Measurements from ENCODE around the gene VBP1. TPM values are rescaled to one million over a fixed set of nuclear protein-coding genes. Genes with fewer than 3 reads are reported as not detected.
"Not testable (repeated sequence)": the region's sequence is repeated elsewhere in the genome, so short reads cannot be mapped to it uniquely, and the experiment has no call there.

VBP1 gene, protein sequence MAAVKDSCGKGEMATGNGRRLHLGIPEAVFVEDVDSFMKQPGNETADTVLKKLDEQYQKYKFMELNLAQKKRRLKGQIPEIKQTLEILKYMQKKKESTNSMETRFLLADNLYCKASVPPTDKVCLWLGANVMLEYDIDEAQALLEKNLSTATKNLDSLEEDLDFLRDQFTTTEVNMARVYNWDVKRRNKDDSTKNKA
- 10 to 100 TPM; 44.7 to 49.2 TPM for total RNA-seq

DNA sequence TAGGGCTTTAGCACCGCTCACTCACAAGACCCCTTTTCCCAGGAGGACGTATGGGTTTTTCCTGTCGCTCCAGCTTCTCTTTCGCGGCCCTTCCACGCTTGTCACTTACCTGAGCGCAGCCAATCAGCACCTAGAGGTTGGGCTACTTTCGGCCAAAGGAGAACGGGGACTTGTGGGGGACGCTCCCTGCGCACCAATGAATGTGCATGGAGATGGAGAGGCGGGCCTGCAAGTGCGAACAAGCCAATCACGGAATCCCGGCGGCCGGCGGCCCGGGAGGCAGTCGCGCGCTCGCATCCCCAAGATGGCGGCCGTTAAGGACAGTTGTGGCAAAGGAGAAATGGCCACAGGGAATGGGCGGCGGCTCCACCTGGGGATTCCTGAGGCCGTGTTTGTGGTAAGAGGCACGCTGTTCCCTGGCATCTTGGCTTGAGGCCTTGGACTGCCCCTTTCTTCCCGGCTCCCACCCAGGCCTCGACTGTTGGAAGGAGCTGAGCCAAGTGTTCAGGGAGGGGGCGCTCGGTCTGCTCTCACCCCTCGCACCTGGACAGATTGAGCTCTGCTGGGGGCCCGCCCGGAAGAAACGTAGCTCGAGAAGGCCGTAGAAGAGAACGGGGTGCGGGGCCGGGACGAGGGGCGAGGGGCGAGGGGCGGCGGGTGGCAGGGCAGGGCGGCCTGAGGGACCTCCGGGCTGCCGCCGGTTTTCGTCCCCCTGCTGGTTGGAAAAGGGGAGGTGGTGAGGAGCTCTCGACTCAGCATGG is at the start of gene VBP1:
Gene VBP1, plus strand, starts transcription at position 282 of the 761 bp plus-strand sequence. Its CDS starts 23 bp downstream, at position 305.
- Mint-ChIP-seq H3K27ac (peak within 1 kb of the TSS; percentile 89), H3K27me3 (no peaks in the 10 kb centered on the region), H3K36me3 (peaks cover 2% of the 10 kb centered on the region), H3K4me1 (peaks cover 18% of the 10 kb centered on the region), H3K9me3 (no peaks in the 10 kb centered on the region), H3K4me3 (peak within 1 kb of the TSS; percentile 97)
- POLR2A ChIA-PET = interaction anchor here (0.7 to 1.3 kb wide), 3 partner anchors 10 to 73 kb away, joined by 3 read pairs; no protein-coding TSS in a partner anchor
- peak; percentile 99 for ATAC-seq (ENCODE audit: low read depth)
- DNase-seq = peak; percentile 84

DNA sequence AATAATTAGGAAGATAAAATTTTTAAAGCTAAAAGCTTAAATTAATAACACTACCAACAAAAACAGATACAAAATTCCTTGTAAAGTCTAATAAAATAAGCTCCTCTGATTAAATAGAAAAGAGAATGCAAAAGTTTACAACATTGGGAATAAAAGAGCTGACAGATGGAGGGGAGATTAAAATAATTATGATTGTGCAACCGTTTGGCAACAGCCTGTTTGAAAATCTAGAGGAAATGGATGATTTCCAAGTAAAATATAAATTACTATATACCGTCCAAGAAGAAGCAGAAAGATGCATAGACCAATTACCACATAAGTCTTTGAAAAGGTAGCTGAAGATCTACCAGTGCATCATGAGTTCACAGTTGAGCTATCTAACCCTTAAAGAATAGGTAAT is 46.4 kb upstream of the VBP1 start:
- no peak for ATAC-seq (ENCODE audit: low read depth)
- Mint-ChIP-seq H3K9me3 (no peaks in the 10 kb centered on the region), H3K4me1 (no peaks in the 10 kb centered on the region), H3K27me3 (no peaks in the 10 kb centered on the region), H3K36me3 (no peaks in the 10 kb centered on the region), H3K27ac (no peak overlapping the region), H3K4me3 (no peak overlapping the region)
- no peak for DNase-seq
- POLR2A ChIA-PET = no interaction called here

DNA sequence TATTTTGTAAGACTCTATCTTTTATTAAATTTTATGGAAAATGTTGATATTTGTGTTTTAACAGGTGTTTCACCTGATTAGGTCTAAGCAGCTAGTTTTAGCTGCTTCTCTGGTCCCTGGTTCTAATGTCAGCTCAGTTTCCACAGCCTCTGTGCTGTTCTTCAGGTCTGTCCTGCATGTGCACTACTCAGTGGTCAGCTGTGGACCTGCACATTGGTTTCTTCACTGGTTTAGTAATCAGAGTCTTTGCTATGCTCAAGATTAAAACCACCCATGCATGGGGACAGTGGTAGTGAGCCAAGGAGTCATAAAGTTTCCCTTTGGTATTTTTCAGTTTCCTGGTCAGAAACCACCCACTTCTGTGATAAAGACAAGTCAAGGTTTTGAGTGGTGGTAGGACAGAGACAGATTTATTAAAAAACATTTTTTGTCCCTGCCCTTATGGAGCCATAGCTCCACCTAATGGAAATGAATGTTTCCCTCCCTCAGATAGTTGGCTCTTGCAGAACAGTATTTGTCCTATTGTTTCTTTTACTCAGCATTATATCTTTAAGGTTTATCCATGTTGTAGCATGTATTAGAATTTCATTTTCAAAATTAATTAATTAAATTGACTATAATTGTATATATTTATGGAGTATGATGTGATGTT is 36.8 kb upstream of the VBP1 start:
- Mint-ChIP-seq H3K27ac (no peak overlapping the region), H3K27me3 (no peaks in the 10 kb centered on the region), H3K9me3 (peaks cover 3% of the 10 kb centered on the region), H3K4me3 (no peak overlapping the region), H3K36me3 (no peaks in the 10 kb centered on the region), H3K4me1 (no peaks in the 10 kb centered on the region)
- DNase-seq (no peak), ATAC-seq (ENCODE audit: low read depth) (no peak)
- POLR2A ChIA-PET = no interaction called here

DNA sequence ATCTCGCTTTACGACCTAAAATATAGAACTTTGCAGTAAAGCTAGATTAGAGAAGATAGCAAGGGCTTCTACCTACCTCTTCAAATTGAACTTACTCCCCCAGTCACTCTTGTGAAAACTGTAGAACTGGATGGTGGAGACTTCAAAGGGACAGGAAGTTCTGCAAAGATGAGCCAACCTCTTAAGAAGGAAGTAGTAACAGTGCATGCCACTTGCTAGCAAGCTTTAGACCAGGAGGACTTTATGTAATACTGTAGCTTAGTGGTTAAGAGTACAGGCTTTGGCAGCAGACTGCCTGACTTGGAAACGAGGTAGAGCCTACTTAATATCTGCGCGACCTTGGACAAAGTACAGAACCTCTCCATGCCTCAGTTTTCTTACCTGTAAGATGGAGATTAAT is 27.5 kb upstream of the VBP1 start:
- Mint-ChIP-seq H3K9me3 (peaks cover 14% of the 10 kb centered on the region), H3K4me3 (peak overlapping the region; percentile 19), H3K27me3 (no peaks in the 10 kb centered on the region), H3K4me1 (peaks cover 15% of the 10 kb centered on the region), H3K36me3 (peaks cover 18% of the 10 kb centered on the region), H3K27ac (peak overlapping the region; percentile 67)
- POLR2A ChIA-PET = no interaction called here
- ATAC-seq (ENCODE audit: low read depth) (peak; percentile 99), DNase-seq (no peak)

DNA sequence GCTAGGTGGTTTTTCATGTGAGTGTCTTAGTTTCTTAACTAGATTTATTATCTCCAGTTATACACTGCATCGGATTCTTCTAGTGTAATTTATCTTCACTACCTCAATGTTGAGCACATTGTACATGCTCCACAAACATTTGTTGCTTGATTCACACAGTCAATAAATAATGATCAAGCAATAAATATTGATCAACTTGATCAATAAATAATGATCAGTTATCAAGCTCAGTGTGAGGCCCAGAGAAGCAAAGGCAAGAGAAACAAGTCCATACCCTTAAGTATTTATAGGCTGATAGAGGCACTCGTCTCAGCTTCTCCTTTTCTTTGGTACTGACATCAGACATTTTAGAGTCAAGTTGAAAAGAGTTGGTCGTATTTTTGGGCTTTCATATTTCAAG is 5.1 kb upstream of the VBP1 start:
- H3K36me3 Mint-ChIP-seq = no peaks in the 10 kb centered on the region
- DNase-seq (no peak), ATAC-seq (ENCODE audit: low read depth) (no peak)
- no peaks in the 10 kb centered on the region for H3K9me3 Mint-ChIP-seq
- no peak overlapping the region for H3K27ac Mint-ChIP-seq
- peaks cover 4% of the 10 kb centered on the region for H3K4me1 Mint-ChIP-seq
- H3K27me3 Mint-ChIP-seq = no peaks in the 10 kb centered on the region
- no peak overlapping the region for H3K4me3 Mint-ChIP-seq
- POLR2A ChIA-PET = no interaction called here

DNA sequence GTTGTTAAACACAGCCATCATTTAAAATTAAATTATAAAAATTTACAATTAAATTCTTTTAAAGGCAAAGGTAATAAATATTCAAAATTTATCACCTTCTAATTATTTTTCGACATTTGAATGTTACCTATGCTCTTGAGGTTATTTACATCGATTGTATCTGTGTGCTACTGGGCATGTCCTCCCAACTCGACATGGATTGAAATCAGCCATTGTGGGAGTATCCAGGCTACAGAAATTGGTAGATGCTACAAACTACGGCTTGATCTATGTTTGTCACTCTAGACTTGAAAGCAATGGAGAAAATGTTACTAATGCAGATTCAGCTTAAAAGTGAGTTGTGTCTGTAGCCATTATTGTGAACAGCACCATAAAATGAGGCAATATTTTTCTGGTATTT is 2.5 kb upstream of the VBP1 start:
- POLR2A ChIA-PET = no interaction called here
- H3K9me3 Mint-ChIP-seq = no peaks in the 10 kb centered on the region

DNA sequence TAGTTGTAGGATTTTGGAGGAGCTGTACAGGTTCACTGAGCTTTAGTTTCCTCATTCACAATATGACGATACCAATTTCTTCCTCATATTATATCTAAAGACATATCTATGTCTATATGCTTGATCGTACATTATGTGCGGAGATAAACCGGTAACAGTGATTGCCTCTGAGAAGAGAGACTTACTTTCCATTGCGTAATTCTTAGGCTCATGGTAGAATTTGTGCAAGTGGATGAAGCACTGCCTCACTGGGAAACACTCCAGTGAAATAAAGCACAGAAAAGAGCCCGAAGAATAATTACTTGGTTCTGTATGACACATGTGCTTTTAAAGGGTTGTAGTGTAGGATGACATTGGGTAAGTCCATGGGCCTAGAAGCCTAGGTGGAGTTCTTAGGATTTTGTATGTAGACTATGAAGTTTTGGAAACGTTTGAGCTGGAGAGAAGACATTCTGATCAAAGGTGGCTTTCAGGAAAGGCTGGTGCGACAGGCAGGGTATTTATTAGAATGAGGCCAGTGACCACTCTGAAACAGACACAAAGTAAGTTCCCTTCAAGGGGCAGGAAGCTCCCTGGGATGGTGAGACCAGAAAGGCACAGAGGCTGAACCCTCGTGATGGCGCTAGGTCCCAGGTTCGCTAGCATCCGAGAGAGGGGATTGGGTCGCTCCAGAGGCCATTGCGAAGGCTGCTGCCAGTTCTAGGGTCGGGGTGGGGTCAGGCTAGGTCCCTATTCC is 649 bp upstream of the VBP1 start:
- Mint-ChIP-seq H3K36me3 (peaks cover 2% of the 10 kb centered on the region), H3K4me1 (peaks cover 18% of the 10 kb centered on the region), H3K27ac (peak overlapping the region; percentile 89), H3K27me3 (no peaks in the 10 kb centered on the region), H3K9me3 (no peaks in the 10 kb centered on the region), H3K4me3 (peak overlapping the region; percentile 97)
- ATAC-seq (ENCODE audit: low read depth) (peak; percentile 53), DNase-seq (no peak)
- POLR2A ChIA-PET = interaction anchor here (1.3 kb wide), 1 partner anchor 46 kb away, joined by 3 read pairs; no protein-coding TSS in a partner anchor

More for the DNA sequence above, 2.5 kb upstream of the VBP1 start:
- Mint-ChIP-seq H3K36me3 (peaks cover 2% of the 10 kb centered on the region), H3K4me3 (no peak overlapping the region), H3K4me1 (peaks cover 15% of the 10 kb centered on the region), H3K27ac (no peak overlapping the region), H3K27me3 (no peaks in the 10 kb centered on the region)
- no peak for DNase-seq
- no peak for ATAC-seq (ENCODE audit: low read depth)

DNA sequence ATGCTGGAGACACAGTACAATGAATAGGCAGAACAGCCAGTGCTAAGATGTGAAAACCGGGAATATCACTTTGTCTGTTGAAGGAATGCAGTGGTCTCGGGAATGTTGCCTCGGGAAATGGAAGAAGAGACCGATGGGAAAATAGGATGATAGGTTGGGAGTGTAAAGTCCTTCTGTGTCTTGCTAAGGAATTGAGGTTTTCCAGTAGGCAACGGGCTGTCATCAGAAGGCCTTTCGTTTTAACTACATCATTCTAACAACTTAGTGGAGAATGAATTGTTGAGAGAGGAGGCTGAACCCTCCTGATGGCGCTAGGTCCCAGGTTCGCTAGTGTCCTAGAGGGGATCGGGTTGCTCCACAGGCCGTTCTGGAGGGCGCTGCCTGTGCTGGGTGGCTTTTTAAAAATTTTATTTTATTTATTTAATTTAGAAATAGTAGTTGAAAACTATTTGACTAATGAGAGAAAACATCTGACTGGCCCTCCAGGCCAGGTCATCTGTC is 730 bp downstream of the VBP1 start:
- peak overlapping the region; percentile 89 for H3K27ac Mint-ChIP-seq
- H3K4me1 Mint-ChIP-seq = peaks cover 18% of the 10 kb centered on the region
- H3K36me3 Mint-ChIP-seq = peaks cover 8% of the 10 kb centered on the region
- H3K4me3 Mint-ChIP-seq = peak overlapping the region; percentile 97
- H3K27me3 Mint-ChIP-seq = no peaks in the 10 kb centered on the region
- DNase-seq (no peak), ATAC-seq (ENCODE audit: low read depth) (no peak)
- POLR2A ChIA-PET = interaction anchor here (0.7 to 0.8 kb wide), 2 partner anchors 9 to 74 kb away, joined by 3 read pairs; no protein-coding TSS in a partner anchor
- no peaks in the 10 kb centered on the region for H3K9me3 Mint-ChIP-seq

DNA sequence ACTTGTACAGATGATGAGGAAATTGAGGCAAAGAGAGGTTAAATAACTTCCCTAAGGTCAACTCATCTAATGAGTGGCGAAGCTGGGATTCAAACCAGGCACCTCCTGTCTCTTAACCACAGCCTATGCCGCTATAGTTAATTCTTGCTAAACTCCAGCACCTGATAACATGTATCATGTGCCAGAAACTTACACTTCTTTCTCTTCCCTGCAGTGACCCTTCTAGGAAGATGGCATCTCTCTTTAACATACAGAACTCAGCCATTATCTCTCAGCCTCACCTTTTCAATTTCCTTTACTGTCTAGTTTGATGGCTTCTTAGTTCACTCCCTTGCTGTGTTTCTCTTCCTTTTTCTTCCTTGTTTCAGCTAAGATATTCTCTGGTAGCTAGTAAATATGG is 2.5 kb downstream of the VBP1 start:
- POLR2A ChIA-PET = no interaction called here
- no peak for ATAC-seq (ENCODE audit: low read depth)

DNA sequence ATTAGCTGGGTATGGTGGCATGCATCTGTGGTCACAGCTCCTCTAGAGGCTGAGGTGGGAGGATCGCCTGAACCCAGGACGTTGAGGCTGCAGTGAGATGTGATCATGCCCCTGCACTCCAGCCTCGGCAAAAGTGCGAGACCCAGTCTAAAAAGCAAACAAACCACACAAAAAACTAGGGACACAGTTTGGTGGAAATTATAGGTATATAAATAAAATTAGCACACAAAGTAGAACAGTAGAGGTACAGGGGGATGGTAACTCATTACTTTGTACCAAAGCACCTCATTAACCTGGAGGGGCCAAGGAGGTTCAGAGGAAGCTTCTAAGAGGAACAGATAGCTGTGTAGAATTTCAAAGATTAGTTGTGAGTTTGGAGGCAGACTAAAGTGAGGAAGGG is 5.1 kb downstream of the VBP1 start:
- no peak for DNase-seq
- Mint-ChIP-seq H3K27ac (no peak overlapping the region), H3K9me3 (no peaks in the 10 kb centered on the region), H3K4me3 (no peak overlapping the region), H3K27me3 (no peaks in the 10 kb centered on the region), H3K4me1 (peaks cover 14% of the 10 kb centered on the region), H3K36me3 (peaks cover 24% of the 10 kb centered on the region)
- ATAC-seq (ENCODE audit: low read depth) = no peak
- POLR2A ChIA-PET = no interaction called here

More for the DNA sequence above, 2.5 kb downstream of the VBP1 start:
- H3K36me3 Mint-ChIP-seq = peaks cover 18% of the 10 kb centered on the region
- H3K9me3 Mint-ChIP-seq = no peaks in the 10 kb centered on the region
- no peak overlapping the region for H3K27ac Mint-ChIP-seq
- H3K27me3 Mint-ChIP-seq = no peaks in the 10 kb centered on the region
- peaks cover 18% of the 10 kb centered on the region for H3K4me1 Mint-ChIP-seq
- H3K4me3 Mint-ChIP-seq = peak overlapping the region; percentile 49
- no peak for DNase-seq

DNA sequence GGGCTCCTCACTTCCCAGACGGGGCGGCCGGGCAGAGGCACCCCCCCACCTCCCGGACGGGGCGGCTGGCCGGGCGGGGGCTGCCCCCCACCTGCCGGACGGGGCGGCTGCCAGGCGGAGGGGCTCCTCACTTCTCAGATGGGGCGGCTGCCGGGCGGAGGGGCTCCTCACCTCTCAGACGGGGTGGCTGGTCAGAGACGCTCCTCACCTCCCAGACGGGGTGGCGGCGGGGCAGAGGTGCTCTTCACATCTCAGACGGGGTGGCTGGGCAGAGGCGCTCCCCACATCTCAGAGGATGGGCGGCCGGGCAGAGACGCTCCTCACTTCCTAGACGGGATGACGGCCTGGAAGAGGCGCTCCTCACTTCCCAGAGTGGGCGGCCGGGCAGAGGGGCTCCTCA is 7.5 kb downstream of the VBP1 start:
- H3K27me3 Mint-ChIP-seq; H3K4me3 Mint-ChIP-seq; H3K27ac Mint-ChIP-seq; POLR2A ChIA-PET; H3K4me1 Mint-ChIP-seq; DNase-seq; H3K9me3 Mint-ChIP-seq; ATAC-seq (ENCODE audit: low read depth): not testable (repeated sequence)
- H3K36me3 Mint-ChIP-seq = peaks cover 23% of the 10 kb centered on the region

DNA sequence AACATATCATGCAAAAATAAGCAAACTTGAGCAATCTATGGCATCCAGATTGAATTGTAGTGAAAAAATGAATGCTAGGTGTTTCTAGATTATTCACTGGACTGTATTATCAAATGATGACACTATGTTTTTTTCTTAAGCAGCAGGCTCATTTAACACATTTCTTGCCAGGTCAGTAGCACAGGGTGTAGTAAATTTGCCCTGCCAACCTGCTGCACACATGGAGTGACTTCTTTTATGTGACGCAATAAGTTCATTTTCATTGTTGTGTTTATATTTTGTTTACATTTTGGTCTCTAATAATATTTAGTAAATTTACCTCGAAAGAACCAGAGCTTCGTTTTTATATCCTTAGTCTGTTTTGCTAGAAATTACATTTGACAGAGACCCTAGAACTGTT is 9.5 kb downstream of the VBP1 start:
- Mint-ChIP-seq H3K27me3 (no peaks in the 10 kb centered on the region), H3K9me3 (no peaks in the 10 kb centered on the region), H3K27ac (no peak overlapping the region), H3K4me1 (no peaks in the 10 kb centered on the region), H3K4me3 (no peak overlapping the region), H3K36me3 (peaks cover 28% of the 10 kb centered on the region)
- no peak for DNase-seq
- ATAC-seq (ENCODE audit: low read depth) = no peak
- POLR2A ChIA-PET = interaction anchor here (1.1 kb wide), 1 partner anchor 9 kb away, joined by 3 read pairs; no protein-coding TSS in a partner anchor

DNA sequence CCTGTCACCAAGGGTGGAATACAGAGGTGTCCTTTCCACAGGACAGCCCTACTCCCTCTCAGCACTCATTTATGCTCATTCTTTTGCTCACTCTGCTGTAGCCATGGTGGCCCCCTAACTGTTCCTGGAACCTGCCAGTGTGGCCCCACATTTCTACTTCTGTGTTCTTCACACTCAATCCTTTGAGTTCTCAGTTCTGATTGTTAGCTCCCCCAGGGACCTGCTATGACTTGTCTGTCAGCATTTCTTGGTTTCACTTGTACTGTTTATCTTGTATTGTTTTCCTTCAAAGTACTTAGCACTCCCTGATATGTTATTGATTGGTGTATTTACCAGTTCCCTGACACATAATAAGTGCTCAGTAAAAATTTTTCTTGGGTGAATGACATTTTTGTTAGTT is 14.9 kb downstream of the VBP1 start:
- H3K9me3 Mint-ChIP-seq = no peaks in the 10 kb centered on the region
- H3K4me3 Mint-ChIP-seq = no peak overlapping the region
- peaks cover 18% of the 10 kb centered on the region for H3K36me3 Mint-ChIP-seq
- H3K27ac Mint-ChIP-seq = no peak overlapping the region
- H3K27me3 Mint-ChIP-seq = no peaks in the 10 kb centered on the region
- ATAC-seq (ENCODE audit: low read depth) (no peak), DNase-seq (no peak)
- peaks cover 6% of the 10 kb centered on the region for H3K4me1 Mint-ChIP-seq
- POLR2A ChIA-PET = no interaction called here

All from activated naive CD8-positive, alpha-beta T cell treated with anti-CD3 and anti-CD28 coated beads, Interleukin-2, amount 10 ng/mL, durations not matched to agents 7 days and 5 days (primary cell).